Suprapubic skin (tissue), 3 donors: ENCODE measurements around the gene G6PD.
"Not testable (repeated sequence)": the region's sequence is repeated elsewhere in the genome, so short reads cannot be mapped to it uniquely, and the experiment has no call there.

Experiments used
- CTCF ChIP-seq, 2 donors: fragments of 200-600 bp in 1 of 2; fragments of 450-650 bp in 1 of 2; sonication (generic) in 1 of 2; IDR thresholded peaks; one replicate each; pipeline ENCODE4 v1.5.1; 2016 to 2019; ENCODE audit warnings: antibody characterized with exemption in 2 of 2, mild to moderate bottlenecking in 1 of 2, moderate library complexity in 1 of 2
- POLR2A ChIP-seq, 2 donors: fragments of 450-650 bp; IDR thresholded peaks; one replicate each; pipeline ENCODE4 v1.6.1; 2017; ENCODE audit warnings: antibody characterized with exemption in 2 of 2, mild to moderate bottlenecking in 2 of 2, moderate library complexity in 2 of 2

- TF ChIP-seq CTCF, POLR2A (IDR thresholded peaks at IDR 0.05): not testable (repeated sequence)
These were observed 6.3 kb downstream of the G6PD start for GRCh38 chrX:154540365-154540764.
